Stimulated activated CD8-positive, alpha-beta memory T cell treated with anti-CD3 and anti-CD28 coated beads, Interleukin-15, amount 100 ng/mL, for 24 hours (primary cell): Measurements from ENCODE around the gene TMBIM4.
"Not testable (repeated sequence)": the region's sequence is repeated elsewhere in the genome, so short reads cannot be mapped to it uniquely, and the experiment has no call there.

Source experiments
- DNase-seq: peaks from one replicate; pipeline ENCODE4 v3.0.0-alpha.2; 2020; ENCODE audit warnings: low read depth

TMBIM4 gene

GRCh38 chr12:66184822-66185221, 15.0 kb upstream of the TMBIM4 start:
- DNase-seq = not testable (repeated sequence)

- no peak for DNase-seq
Measured at GRCh38 chr12:66182956-66183355, 13.2 kb upstream of the TMBIM4 start.

- no peak for DNase-seq
Measured at GRCh38 chr12:66176105-66176900, 6.5 kb upstream of the TMBIM4 start.

GRCh38 chr12:66174391-66175325, 4.9 kb upstream of the TMBIM4 start:
- not testable (repeated sequence) for DNase-seq

GRCh38 chr12:66170606-66171005, 810 bp upstream of the TMBIM4 start:
- DNase-seq = no peak

- no peak for DNase-seq
Measured at GRCh38 chr12:66168410-66168809, 1.4 kb downstream of the TMBIM4 start.

- no peak for DNase-seq
Measured at GRCh38 chr12:66166561-66166960, 3.2 kb downstream of the TMBIM4 start.

GRCh38 chr12:66165141-66165540, 4.7 kb downstream of the TMBIM4 start:
- DNase-seq = no peak

GRCh38 chr12:66164349-66164821, 5.4 kb downstream of the TMBIM4 start:
- no peak for DNase-seq

GRCh38 chr12:66163289-66163688, 6.5 kb downstream of the TMBIM4 start:
- DNase-seq = no peak

- DNase-seq = no peak
Measured at GRCh38 chr12:66162701-66163100, 7.1 kb downstream of the TMBIM4 start.

- no peak for DNase-seq
Measured at GRCh38 chr12:66160704-66161103, 9.1 kb downstream of the TMBIM4 start.

- no peak for DNase-seq
Measured at GRCh38 chr12:66159123-66159522, 10.7 kb downstream of the TMBIM4 start.

GRCh38 chr12:66156654-66157053, 13.1 kb downstream of the TMBIM4 start:
- DNase-seq = no peak

- no peak for DNase-seq
Measured at GRCh38 chr12:66154776-66155175, 15.0 kb downstream of the TMBIM4 start.

GRCh38 chr12:66152732-66153131, 17.1 kb downstream of the TMBIM4 start:
- DNase-seq = no peak

GRCh38 chr12:66149702-66150398, 19.9 kb downstream of the TMBIM4 start:
- no peak for DNase-seq

- DNase-seq = no peak
Measured at GRCh38 chr12:66144791-66145754, 24.7 kb downstream of the TMBIM4 start.

- DNase-seq = no peak
Measured at GRCh38 chr12:66143868-66144267, 25.9 kb downstream of the TMBIM4 start.

- no peak for DNase-seq
Measured at GRCh38 chr12:66142826-66143225, 27.0 kb downstream of the TMBIM4 start.

GRCh38 chr12:66141299-66141698, 28.5 kb downstream of the TMBIM4 start:
- DNase-seq = no peak
